Activated effector memory CD4-positive, alpha-beta T cell treated with anti-CD3 and anti-CD28 coated beads, Interleukin-2, amount 50 U/mL, for 16 hours (primary cell): ENCODE data around the gene PER2.
"Not testable (repeated sequence)": the region's sequence is repeated elsewhere in the genome, so short reads cannot be mapped to it uniquely, and the experiment has no call there.

Source experiments
- DNase-seq: peaks from one replicate; pipeline ENCODE4 v3.0.0-alpha.2; 2020

Gene PER2

DNA sequence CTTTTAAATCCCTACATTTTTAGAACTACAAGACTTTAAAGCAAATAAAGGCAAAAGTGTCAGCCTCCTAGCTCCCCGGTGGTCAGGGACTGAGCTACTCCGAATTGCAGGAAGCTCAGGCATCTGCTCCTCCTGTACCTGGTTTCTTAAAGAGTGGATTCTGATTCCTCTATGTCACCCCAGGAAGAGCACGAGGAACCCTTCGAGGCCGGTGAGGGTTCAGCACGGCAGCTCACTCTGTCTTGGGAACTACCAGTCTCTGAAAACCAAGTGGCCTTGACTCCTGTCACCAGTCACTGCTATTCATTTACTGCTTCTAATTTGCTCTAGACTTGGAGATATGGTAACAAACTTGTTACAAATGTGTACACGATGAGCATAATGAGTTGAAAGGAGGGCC lies 2.3 kb downstream of the PER2 start:
- no peak for DNase-seq

DNA sequence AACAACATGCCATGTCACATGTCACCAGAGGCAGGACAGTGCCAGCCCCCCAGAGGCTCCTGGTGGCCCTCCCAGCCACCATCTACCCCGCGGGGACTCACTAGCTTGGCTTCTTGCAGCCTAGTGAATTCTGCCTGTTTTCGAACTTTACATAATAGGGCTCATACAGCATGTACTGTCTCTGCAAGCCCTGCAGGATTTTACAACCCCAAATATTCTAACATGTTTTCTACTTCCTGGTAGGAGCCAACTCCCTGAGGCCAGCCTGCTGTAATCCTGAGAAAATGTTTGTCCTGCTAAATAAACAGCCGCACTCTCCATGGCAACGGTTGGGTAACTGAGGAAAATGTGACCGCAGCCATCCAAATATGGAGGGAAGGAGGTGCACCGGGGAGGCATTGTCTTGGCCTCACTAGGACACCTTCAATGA lies 2.7 kb downstream of the PER2 start:
- DNase-seq, result no peak

DNA sequence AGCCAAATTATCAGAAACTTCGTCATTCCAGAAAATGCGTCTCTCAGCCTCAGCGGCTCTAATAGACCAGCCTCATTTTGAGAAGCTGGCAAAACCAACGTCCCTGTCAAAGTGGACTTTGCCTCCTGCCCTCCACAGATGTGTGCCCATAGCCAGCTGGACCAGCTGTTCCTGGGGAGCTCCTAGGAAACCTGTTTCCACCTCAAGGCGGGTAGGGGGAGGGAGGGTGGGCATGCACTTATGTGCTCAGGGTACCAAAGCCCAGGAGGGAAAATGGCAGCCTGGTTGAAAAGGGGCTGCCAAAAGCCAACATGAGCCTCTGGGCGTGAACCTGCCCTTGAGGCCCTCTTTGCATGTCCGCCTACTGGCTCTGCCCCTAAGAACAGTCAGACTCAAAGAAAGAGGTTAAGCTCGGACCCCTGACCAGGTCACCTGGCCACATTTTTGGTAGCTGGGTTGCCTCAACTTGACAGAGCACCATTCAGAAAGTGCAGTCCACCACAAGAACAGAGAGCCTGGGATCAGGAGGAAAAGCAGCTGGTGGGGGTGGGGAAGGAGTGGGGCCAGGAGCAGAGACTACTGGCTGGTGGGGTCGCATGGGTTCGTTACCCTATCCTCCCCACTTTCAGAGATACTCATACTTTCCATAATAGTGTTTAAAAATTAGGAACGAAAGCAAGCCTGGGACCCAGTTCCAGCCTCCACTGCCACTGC lies 3.5 kb downstream of the PER2 start:
- DNase-seq, result no peak

DNA sequence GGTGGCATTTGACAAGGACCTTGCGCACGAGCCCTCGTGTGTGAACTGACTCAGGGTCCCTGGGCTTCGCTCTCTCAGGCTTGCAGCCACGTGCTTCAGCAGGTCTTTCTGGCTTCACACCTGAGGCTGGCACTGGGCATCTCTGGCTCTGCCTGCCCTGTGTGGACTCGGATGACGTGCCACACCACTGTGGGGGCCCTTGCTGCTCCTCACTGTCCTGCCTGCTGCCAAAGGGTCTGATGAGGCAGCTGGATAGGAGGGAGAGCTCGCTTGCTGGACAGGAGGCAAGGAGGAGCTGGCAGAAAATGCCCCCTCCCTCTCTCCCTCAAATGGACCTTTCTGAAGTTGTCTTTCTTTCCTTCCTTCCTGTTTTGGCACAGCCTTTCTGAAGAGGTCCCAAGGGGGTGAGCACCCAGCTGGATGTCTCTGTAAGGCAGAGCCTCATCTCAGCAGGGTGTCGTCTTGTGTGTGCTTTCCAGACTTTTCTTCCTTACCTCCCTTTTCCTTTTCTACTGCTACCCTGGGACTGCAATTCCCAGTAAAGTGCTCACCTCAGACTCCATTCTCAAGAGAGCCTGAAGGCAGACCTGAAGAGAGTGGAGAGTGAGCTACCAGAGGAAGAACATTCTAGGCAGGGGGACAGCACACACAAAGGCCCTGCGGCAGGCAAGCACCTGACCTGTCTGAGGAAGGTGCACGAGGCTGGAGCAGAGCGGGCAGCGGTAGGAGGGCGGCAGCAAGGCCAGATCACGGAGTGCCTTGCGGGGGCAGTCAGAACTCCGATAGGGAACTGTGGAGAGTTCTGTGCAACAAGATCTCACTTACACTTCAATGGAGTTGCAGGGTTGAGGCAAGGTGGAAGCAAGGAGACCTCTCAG lies 5.3 kb downstream of the PER2 start:
- DNase-seq, result no peak

DNA sequence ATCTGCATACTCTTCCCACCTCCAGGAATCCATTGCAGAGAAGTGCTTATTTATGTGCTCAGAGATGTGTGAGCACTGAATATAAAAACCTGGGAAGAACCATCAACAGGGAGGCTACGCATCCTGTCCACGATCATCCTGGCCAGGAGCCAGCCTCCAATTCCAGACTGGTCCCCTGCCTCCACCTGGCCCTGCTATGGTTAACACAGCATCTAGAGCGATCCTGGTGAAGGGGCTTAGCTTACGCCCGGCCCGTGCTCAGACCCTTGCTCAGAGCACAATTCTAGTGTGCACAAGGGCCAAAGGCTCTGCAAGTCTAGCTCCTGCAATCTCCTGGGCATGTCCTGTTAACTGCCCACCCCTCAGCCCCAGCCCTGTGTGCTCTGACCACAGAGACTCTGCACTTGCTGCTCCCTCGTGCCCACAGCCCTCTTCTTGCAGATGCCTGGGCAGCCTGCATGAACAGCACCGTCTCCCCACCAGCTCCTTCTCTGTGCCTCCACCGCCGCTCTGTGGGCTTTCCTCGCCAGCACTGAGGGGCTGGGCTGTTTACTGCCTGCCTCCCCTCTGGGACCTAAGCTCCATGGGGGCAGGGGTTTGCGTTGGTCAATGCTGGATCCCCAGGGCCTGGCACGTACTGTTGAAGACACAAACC lies 6.5 kb downstream of the PER2 start:
- DNase-seq, result no peak

GRCh38 chr2:238280083-238280825 lies 8.2 kb downstream of the PER2 start:
- DNase-seq, result no peak

DNA sequence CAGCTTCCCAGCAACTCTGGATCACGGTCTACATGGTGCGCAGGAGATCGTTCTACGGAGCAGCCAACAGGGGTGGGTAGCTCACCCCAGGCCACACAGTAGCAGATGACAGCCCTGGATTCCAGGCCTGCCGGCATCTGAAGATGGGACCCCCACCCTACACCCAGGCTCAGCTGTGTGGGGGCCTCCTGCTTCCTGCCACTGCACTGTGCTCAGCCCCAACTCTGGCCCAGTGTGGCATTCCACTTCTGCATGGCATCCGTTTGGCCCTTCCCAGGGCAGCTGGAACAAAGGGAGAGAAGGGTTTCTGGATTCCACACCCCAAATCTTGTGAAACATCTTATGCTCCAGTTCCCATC lies 9.1 kb downstream of the PER2 start:
- DNase-seq, result no peak

DNA sequence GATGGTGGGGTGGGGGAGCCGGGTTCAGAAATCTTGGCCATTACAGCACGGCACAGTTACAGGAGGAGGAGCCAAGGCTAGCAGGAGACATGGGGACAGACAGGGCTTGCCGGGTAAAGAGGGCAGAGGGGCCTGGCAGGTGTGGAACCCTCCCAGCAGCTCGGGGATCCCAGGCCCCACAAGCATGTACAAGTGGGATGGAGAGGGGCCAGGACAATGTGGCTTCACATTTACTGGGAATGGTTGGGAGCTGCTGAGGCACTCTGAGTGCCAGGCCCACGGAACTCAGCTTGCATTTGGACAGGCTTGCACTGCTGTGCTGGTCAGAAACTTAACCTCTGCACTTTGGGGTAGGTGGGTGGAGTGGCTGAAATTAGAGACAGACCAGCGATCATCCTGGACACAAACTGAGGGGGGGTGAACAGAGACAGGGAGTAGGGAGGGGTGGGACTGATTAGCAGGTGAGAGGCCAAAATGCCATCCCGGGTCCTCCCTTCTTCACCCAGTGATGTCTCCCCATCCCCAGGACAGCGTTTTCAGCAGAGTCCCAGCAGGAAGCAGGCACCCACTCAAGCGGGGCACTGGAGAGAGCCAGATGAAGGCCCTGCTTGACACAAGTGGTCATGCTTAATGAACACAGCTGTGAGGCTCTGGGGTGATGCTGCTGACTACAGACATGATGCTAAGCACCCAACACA lies 9.6 kb downstream of the PER2 start:
- DNase-seq, result no peak

DNA sequence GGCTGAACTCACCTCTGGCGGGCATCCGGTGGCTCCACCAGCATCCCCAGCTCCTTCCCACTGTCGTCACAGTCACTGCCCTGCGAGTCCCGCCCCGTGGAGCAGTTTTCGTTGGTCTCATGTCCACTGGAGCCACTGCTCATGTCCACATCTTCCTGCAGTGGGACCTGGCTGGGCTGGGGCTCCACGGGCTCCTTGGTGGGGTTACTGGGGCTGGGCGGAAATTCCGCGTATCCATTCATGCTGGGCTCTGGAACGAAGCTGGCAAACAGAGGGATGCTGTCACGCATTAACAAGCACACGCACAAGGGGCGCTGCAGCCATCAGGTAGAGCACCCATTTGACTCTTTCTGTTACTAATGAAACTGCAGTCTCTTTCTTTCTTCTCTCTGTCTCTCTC lies 10.7 kb downstream of the PER2 start:
- no peak for DNase-seq

GRCh38 chr2:238274152-238274865 lies 14.1 kb downstream of the PER2 start:
- no peak for DNase-seq

GRCh38 chr2:238273433-238273832 lies 15.0 kb downstream of the PER2 start:
- not testable (repeated sequence) for DNase-seq

DNA sequence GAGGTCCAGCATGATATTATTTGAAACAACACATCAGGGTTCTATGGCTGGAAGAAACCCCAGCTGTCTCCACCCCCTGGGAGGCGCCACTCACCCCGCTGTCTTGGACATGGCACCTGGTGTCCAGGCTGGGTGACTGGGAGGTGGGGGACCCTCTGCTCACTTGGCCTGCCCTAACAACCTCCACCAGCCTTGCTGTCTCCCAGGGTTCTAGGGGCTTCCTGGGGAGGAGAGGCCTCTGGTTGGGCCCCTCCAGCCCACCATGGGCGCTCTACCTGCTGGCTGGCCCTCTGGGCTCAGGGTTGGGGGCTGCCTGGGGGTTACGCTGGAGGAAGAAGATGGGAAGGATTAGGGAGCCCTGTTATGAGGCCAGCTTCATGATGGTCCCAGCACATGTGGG lies 16.3 kb downstream of the PER2 start:
- no peak for DNase-seq

DNA sequence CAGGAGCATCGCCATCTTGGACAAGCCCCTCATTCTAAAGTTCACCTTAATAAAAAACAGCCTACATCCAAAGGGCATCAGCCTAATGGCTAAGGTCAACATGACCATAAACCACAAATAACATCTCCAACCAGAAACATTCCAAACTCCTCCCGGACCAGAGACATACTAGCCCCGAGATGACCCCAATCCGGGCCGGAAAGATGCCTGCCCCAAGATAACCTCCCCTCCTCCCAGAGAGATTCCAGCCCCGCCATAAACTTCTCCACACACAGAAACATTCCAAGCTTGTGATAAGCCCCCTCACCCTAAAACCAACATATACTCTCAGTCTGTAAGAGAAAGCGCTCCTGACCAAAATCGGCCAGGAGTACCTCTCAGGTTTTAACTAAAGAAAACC lies 16.7 kb downstream of the PER2 start:
- not testable (repeated sequence) for DNase-seq

DNA sequence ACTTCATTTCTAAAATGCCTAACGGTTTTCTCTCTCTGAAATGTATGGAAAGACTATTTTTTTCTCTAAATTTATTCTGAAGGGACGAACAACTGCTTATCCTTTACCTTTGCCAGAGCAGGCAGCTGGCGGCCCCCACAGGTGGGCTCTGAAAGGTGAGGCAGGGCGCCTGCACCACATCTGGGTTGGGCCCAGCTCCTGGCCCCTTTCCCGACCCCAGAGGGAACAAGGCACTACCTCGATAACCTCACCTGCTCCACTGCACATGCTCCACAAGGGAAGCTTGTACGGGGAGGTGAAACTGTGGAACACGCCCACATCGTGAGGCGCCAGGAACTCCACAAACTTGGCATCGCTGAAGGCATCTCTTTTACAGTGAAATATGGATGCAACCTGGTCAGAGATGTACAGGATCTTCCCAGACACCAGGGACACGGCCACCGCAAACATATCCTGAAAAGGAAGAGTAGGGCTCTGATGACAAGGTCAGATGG lies 17.3 kb downstream of the PER2 start:
- DNase-seq, result no peak

DNA sequence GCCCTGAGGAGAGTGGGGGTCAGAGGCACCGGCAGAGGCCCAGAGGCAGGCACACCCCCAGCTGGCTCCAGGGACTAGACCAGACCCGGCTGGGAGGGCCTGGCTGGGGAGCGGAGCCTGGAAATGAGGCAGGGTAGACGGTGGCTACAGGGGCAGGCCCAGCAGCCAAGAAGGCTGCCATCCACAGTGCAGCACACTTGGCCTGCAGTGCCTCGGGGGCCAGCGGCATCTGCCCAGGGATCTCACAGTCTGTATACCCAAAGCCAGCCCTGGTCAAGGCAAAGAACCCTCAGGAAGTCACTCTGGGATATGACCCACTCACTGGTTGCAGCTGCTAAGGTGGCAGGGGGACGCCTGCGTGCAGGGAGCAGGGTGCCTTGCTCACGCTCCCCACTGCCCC lies 17.8 kb downstream of the PER2 start:
- no peak for DNase-seq

DNA sequence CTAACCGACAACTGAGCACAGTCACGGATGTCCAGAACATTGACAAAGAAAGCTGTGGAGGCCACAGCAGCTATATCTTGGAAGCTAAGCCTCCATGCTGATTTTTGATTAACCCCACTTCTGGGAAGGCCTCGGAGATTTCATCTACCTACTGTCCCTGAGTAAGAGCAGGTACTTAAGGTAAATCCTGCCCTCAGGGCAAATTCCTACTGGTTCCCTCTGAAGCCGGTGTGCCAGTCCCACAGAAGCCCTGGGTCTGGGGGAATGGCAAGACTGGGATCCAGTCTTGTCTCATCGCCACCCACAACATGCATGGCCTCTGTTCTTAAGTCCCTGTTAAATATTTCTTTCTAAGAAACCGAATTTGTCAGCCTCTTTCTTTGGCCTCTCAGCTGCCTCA lies 18.7 kb downstream of the PER2 start:
- no peak for DNase-seq

GRCh38 chr2:238267884-238268680 lies 20.3 kb downstream of the PER2 start:
- no peak for DNase-seq

- no peak for DNase-seq
Observed at GRCh38 chr2:238267341-238267710, 21.1 kb downstream of the PER2 start.

- DNase-seq, result no peak
Observed at GRCh38 chr2:238265605-238266004, 22.8 kb downstream of the PER2 start.

- no peak for DNase-seq
Observed at GRCh38 chr2:238264072-238264460, 24.3 kb downstream of the PER2 start.
